ENCODE data around the gene STXBP1. TPM values are rescaled to one million over a fixed set of nuclear protein-coding genes. Genes with fewer than 3 reads are reported as not detected.
"Not testable (repeated sequence)": the region's sequence is repeated elsewhere in the genome, so short reads cannot be mapped to it uniquely, and the experiment has no call there.

The STXBP1 gene
- total RNA-seq, 1 donor, result 19.9 TPM

- no peak overlapping the region for H3K4me3 ChIP-seq (ENCODE audit: low read depth, low read length)
- DNase-seq (ENCODE audit: low read depth), result no peak
- no peak for TF ChIP-seq CTCF (IDR thresholded peaks at IDR 0.05; ENCODE audit: insufficient read depth, low read depth, low read length)
These were observed 40.1 kb upstream of the STXBP1 start for GRCh38 chr9:127571971-127572370.

- peak; percentile 87 for DNase-seq (ENCODE audit: low read depth)
- H3K4me3 ChIP-seq (ENCODE audit: low read depth, low read length), result no peak overlapping the region
- TF ChIP-seq CTCF (IDR thresholded peaks at IDR 0.05; ENCODE audit: insufficient read depth, low read depth, low read length), result no peak
These were observed 38.9 kb upstream of the STXBP1 start for GRCh38 chr9:127572961-127573721.

GRCh38 chr9:127574072-127574993 is 37.7 kb upstream of the STXBP1 start:
- TF ChIP-seq CTCF (IDR thresholded peaks at IDR 0.05; ENCODE audit: insufficient read depth, low read depth, low read length), result no peak
- no peak overlapping the region for H3K4me3 ChIP-seq (ENCODE audit: low read depth, low read length)
- peak; percentile 46 for DNase-seq (ENCODE audit: low read depth)

- no peak overlapping the region for H3K4me3 ChIP-seq (ENCODE audit: low read depth, low read length)
- DNase-seq (ENCODE audit: low read depth), result no peak
- TF ChIP-seq CTCF (IDR thresholded peaks at IDR 0.05; ENCODE audit: insufficient read depth, low read depth, low read length), result no peak
These were observed 36.0 kb upstream of the STXBP1 start for GRCh38 chr9:127575875-127576778.

GRCh38 chr9:127577194-127577593 is 34.9 kb upstream of the STXBP1 start:
- not testable (repeated sequence) for DNase-seq (ENCODE audit: low read depth); H3K4me3 ChIP-seq (ENCODE audit: low read depth, low read length)

GRCh38 chr9:127578627-127578951 is 33.5 kb upstream of the STXBP1 start:
- DNase-seq (ENCODE audit: low read depth), result no peak
- peak overlapping the region; percentile 26 for H3K4me3 ChIP-seq (ENCODE audit: low read depth, low read length)
- no peak for TF ChIP-seq CTCF (IDR thresholded peaks at IDR 0.05; ENCODE audit: insufficient read depth, low read depth, low read length)

Data from fibroblast of villous mesenchyme (primary cell).